GM21723 (cell line): ENCODE measurements around the gene ARPC2.
"Not testable (repeated sequence)": the region's sequence is repeated elsewhere in the genome, so short reads cannot be mapped to it uniquely, and the experiment has no call there.

Experiments
- ATAC-seq: cut with Tn5 transposase; IDR thresholded peaks from one replicate; pipeline ENCODE4 v1.9.1; 2021; ENCODE audit warnings: mild to moderate bottlenecking, moderate library complexity; ENCODE audit not compliant: unreplicated experiment

The ARPC2 gene

DNA sequence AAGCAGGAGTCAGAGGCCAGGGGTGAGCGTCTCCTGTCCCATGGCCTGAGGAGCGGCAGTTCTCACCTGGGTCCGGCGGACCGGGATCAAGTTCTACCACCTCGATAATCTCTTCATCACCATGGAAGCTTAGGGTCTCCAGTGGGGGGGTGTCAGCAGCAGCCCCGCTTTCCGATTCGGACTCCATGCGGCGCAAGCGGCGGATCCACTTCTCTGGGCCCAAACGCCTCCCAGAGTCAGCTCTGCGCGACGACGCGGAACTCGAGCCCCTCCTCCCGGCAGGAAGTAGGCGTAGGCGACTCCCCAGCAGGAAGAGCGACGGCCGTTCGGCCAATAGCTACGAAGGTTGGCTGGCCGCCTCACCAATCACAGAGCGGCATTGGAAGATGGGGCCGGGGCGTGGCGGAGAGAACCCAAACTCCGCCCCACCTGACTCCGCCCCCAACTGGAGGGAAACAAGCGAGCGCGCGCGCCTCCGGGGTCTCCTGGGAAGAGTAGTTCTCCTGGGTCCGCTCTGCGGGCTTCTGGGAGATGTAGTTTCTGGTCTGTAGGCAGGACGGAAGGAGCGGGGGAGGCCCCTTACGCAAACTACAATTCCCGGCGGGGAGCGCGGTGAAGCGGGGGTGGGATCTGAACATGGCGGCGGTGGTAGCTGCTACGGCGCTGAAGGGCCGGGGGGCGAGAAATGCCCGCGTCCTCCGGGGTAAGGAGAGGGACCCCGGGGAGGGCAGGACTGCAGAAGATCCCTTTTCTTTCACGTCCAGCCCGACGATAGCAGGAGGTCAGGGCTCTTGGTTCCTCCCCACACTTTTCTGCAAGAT, 53.1 kb downstream of the ARPC2 start, which contains the start of the genes AAMP and PNKD:
AAMP (minus strand) TSS at position 238 of the 821 bp plus-strand sequence; CDS start at position 187, 51 bp downstream.
PNKD (plus strand) TSS at position 620 of the 821 bp plus-strand sequence; CDS start at position 637, 17 bp downstream.
- ATAC-seq: peak; percentile 88

DNA sequence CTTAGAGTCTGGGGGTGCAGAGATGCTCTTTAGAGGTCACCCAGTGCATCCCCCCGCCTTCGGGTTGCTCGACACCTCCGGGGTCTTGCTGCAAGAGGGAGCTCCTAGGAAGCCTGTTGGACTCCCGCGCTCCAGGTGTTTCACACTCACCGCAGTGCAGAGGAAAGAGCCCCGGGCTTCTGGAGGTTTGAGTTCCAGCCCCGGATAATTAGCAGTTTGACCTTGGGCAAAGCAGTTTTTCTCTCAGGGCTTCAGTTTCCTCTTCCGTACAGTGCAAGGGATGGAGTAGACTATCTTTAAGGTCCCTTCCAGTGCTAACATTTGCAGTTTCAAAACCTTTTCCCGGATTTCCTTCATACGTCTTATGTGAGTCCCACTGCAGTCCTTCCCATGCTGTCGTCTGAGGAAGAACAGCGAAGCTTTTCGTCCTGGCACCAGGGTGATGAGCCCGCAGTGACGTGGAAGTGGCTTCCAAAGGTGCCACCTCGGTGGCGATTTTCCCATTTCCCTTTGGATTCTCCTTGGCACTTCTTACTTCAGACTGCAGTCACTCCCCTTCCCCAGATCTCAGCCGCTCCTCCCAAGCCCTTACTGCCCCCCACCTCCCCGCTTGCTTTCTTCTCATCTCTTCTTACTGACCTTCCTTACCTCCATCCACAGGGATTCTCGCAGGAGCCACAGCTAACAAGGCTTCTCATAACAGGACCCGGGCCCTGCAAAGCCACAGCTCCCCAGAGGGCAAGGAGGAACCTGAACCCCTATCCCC, 53.9 kb downstream of the ARPC2 start:
- no peak for ATAC-seq

DNA sequence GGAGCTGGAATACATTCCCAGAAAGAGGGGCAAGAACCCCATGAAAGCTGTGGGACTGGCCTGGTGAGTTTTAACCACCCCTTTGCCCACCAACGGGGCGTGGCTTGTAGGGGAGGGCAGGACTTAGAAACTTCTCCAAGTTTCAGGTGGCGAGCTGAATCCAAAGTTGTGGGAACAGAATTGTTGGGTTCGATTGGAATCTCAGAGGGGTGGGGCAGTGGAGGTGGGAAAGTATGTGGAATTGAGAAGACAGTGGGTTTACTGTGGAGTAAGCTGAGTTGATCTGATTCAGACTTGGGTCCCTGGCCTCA, 54.5 kb downstream of the ARPC2 start:
- no peak for ATAC-seq

DNA sequence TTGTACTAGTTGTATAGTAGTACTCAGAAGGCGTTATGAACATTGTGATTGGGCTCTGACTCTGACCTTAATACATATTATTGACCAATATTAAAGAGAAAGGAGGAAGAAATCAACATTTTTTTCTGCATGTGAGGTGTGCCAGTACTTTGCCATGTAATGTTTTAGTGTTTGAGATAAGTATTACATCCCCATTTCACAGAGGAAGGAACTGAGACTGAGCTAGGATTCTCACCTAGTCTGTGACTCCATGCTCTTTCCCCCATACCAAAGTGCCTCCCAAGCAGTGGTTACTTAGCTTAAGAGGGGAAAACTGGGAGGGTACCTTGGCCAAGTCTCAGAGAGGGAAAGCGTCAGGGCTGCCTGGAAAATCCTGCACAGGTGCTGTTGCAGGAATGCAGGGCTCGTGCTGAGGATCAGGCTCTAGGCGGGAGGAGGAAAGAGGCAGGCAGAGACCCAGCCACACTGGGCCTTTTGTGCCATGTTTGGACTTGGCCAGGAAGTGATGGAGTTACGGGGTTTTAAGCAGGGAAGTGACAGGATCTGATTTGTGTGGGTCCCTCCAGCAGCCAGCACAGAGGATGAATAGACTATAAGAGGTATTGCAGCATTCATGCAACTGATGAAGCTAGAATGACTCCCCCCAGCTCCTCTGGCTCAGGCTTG, 55.0 kb downstream of the ARPC2 start:
- ATAC-seq: no peak

DNA sequence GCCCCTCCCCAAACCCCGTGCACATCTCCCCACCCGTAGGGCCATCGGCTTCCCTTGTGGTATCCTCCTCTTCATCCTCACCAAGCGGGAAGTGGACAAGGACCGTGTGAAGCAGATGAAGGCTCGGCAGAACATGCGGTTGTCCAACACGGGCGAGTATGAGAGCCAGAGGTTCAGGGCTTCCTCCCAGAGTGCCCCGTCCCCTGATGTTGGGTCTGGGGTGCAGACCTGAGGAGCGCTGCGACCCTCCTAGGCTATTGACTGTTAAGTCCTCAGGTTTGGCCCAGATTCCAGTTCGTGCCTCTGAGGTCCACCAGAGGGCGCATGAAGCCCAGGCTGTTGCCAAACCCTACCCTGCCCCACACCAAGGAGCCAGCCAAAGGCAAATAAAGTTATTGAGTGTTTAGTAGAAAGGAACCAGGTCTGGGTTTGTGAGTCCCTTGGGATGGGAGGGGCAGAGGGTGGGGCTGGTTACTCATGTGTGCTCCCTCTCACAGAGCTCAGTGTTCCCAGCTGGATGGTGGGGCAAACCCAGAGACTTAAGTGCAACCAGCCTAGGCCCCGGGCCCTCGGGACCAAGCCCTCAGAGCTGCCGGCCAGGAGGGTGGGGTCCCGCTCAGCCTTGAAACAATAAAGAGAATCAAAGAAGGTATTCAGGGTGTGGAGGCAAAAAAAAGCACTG, 55.7 kb downstream of the ARPC2 start:
- peak; percentile 25 for ATAC-seq

GRCh38 chr2:218273214-218273907, 56.4 kb downstream of the ARPC2 start:
- ATAC-seq: not testable (repeated sequence)

DNA sequence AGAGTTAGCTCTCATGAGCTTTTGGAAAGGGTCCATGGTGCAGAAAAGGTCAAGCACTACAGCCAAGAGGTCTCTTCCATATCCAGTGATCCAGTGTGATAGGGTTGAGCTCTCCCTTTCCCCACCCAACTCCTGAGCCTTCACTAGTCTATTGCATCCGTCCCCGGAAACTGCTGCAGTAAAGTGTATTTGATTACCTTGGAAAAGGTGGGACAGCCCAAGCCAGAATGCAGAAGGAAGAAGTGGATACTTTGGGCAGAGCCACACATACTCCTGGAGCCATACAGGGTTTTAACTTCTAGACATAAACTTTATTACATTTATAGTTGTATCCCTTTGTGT, 56.9 kb downstream of the ARPC2 start:
- no peak for ATAC-seq

DNA sequence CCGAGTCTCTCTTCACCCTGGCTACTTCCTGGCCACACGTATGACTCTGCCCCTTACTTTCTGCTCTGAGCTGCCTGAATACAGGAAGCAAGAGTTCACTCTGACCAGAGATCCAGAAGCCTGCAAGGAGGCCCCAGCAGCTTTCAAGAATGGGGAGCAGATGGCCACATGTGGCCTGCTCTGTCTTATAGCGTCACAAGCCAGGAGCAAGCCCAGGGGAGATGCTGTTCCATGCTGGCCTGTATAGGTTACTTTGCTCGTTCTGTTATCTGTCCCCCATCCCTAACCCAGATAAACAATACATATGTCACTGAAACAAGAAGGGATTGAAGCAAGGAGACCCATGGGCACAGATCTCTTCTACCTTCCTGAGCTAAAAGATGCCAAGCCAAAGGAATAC, 57.6 kb downstream of the ARPC2 start:
- no peak for ATAC-seq

DNA sequence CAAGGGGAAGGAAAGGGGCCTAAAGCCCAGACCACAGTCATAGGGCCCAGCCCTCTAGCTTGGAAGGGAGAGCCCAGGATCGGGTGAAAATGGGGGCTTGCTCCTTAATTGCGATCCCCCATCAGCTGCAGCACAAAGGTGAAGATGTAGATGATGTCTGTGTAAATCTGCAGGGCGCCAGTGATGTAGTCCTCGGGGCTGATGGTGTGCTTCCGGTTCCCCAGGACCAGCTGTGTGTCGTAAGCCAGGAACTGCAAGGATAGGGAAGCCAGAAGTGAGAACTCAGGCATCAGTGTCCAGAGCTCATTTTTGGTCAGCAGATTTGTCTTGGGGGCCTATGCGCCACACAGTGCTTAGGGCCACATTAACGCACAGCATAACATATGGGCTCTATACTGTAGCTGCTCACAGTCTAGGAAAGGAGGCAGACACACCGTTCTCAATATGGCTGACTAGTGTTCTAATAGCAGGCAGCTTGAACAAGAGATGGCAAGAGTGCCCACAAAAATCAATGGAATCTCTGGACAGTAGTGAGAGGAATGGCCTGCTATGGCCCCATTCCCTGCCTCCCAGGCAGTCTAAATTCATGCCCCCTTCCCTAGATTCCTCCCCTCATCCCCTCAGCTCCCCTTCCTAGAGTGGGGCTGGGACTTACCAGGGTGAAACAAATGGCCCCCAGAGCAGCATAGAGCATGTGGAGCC, 58.5 kb downstream of the ARPC2 start:
- ATAC-seq: no peak

GRCh38 chr2:218276986-218277755, 60.2 kb downstream of the ARPC2 start:
- no peak for ATAC-seq

GRCh38 chr2:218277921-218278320, 60.9 kb downstream of the ARPC2 start:
- no peak for ATAC-seq

GRCh38 chr2:218278531-218279360, 61.8 kb downstream of the ARPC2 start:
- no peak for ATAC-seq

- no peak for ATAC-seq
These were observed 63.4 kb downstream of the ARPC2 start for GRCh38 chr2:218280260-218280870.

DNA sequence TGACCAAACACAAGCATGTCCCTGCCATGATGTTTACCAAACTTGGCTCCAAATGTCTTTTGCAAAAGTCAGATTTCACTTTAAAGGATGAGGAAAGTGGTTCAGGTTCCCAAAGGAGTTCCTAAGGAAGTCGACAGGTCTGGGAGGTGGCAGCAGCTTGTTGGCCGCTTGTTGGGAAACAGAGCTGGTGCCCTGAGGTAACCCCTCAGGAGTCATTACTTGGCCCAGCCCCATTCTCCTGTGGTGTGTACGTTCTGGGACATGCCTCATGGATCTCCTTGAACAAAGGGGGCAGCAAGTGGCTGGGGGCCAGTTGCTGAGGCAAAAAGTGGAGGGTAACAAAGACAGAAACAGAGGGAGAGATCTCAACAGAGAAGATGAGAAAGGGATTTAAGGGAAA, 64.5 kb downstream of the ARPC2 start:
- ATAC-seq: no peak

DNA sequence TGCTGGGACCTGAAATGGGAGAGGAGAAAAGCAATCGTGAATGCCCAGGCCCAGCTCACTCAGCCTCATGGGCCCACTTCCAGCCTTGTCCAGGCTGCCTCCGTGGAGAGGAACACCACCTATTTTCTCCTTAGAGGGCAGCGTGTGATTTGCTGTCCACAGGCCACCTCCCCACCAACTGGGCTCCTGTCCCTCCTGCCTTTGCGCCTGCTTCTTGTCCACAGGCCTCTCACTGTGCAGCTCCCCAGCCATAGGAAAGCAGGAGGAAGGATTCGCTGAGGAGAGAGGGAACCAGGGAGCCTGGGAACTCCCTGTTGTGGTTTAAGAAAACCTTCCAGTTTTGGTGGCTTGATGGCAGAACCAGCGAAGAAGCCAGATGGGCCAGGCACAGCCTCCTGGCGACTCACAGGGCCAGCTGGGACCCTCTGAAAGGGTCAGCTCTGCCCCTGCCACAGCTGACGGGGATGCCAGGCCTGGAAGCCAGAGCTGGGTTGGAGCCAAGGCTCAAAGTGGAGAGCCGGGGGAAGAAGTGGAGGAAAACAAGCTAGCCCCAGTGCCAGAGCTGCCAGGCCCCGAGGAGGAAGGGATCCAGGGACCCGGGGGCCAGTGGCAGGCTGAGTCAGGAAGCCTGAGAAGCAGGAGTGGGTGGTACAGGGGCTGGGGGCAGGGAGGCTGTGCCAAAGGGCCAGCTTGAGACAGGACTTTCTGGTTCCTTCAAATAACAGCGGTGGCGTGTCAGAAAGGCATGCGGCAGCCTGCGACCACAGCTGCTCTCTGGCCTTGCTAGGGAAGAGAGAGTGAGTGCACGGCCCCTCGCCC, 65.4 kb downstream of the ARPC2 start:
- no peak for ATAC-seq

DNA sequence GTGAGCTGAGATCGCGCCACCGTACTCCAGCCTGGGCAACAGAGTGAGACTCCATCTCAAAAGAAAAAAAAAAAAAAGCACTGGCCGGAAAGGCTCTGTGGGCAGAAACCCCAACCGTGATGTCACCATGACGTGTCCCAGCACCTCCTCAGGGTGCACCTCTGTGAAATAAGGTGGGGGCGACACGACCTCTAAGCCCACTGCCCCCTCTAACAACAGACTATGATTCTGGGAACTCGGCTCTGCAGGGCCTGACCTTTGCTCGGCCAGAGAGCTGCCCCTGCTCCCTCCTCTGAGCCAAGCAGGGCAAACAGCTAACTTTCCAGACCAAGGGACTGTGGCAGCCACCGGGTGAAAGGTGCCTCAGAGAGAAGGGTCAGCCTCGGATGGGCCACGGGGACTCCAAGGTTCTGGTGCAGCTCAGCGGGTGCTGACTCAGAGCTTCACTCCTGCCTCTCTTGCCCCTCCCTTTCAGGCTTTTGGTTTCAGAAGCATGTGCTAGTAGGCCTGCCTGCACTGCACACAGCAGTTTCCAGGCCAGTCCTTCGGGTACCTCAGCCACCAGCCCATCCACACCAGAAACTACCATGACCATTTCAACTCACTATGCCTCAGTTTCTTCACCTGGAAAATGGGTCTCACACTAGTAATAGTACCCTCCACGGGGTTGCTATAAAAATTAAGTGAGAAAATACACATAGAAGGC, 67.3 kb downstream of the ARPC2 start:
- ATAC-seq: peak; percentile 55
